Measurements from ENCODE around the gene RDH5. TPM values are rescaled to one million over a fixed set of nuclear protein-coding genes. Genes with fewer than 3 reads are reported as not detected.
A peak's percentile ranks its signal among the peaks of the same experiment; 100 is the strongest.

RDH5 gene
- total RNA-seq, 2 donors from 2014 or later = 5.7 to 12.6 TPM

- no peaks in the 10 kb centered on the region for H3K4me1 ChIP-seq (replicated peaks)
- intact Hi-C loops (cut with DNase I) = loop anchor here (10.0 kb wide), 2 partner anchors 308 to 368 kb away; partner anchors contain the start of genes PA2G4 and RPS26
- peak; percentile 69 for DNase-seq (ENCODE audit: low spot score)
- no peak overlapping the region for H3K4me3 ChIP-seq
- peak; percentile 67 for TF ChIP-seq POLR2AphosphoS5 (IDR thresholded peaks at IDR 0.05)
- no peak for TF ChIP-seq POLR2A (IDR thresholded peaks at IDR 0.05)
- TF ChIP-seq CTCF (IDR thresholded peaks at IDR 0.05) = peak; percentile 49 to 87 (median 66)
- H3K9me3 ChIP-seq = no peaks in the 10 kb centered on the region
- no peak overlapping the region for H3K27ac ChIP-seq
- H3K36me3 ChIP-seq = no peaks in the 10 kb centered on the region
- 26% methylated on average over 6 of the region's 6 CpGs for WGBS
- no peaks in the 10 kb centered on the region for H3K27me3 ChIP-seq (replicated peaks; ENCODE audit: insufficient read depth)
Observed at GRCh38 chr12:55736780-55737580, 16.8 kb downstream of the RDH5 start.

GRCh38 chr12:55737581-55738122 lies 17.5 kb downstream of the RDH5 start:
- Histone ChIP-seq H3K36me3 (no peaks in the 10 kb centered on the region), H3K27me3 (replicated peaks; ENCODE audit: insufficient read depth) (no peaks in the 10 kb centered on the region), H3K4me1 (replicated peaks) (no peaks in the 10 kb centered on the region), H3K27ac (peak overlapping the region; percentile 56 to 61), H3K9me3 (no peaks in the 10 kb centered on the region), H3K4me3 (no peak overlapping the region)
- DNase-seq (ENCODE audit: low spot score) = no peak
- 2% methylated on average over 4 of the region's 4 CpGs for WGBS
- TF ChIP-seq POLR2A (IDR thresholded peaks at IDR 0.05) (no peak), POLR2AphosphoS5 (IDR thresholded peaks at IDR 0.05) (no peak), CTCF (IDR thresholded peaks at IDR 0.05) (no peak)
- intact Hi-C loops (cut with DNase I) = loop anchor here (2.0 to 10.0 kb wide), 3 partner anchors 201 to 367 kb away; partner anchors contain the start of genes PA2G4 and RPS26

GRCh38 chr12:55738123-55739024 lies 18.2 kb downstream of the RDH5 start:
- peak overlapping the region; percentile 56 to 61 for H3K27ac ChIP-seq
- H3K4me3 ChIP-seq = peak overlapping the region; percentile 26 to 41
- no peaks in the 10 kb centered on the region for H3K36me3 ChIP-seq
- no peaks in the 10 kb centered on the region for H3K4me1 ChIP-seq (replicated peaks)
- no peaks in the 10 kb centered on the region for H3K9me3 ChIP-seq
- intact Hi-C loops (cut with DNase I) = loop anchor here (2.0 to 10.0 kb wide), 3 partner anchors 200 to 366 kb away; partner anchors contain the start of genes PA2G4 and RPS26
- peak; percentile 84 for DNase-seq (ENCODE audit: low spot score)
- 2% methylated on average over 14 of the region's 14 CpGs for WGBS
- TF ChIP-seq POLR2AphosphoS5 (IDR thresholded peaks at IDR 0.05) (peak; percentile 62), CTCF (IDR thresholded peaks at IDR 0.05) (peak; percentile 72 to 96 (median 92)), POLR2A (IDR thresholded peaks at IDR 0.05) (no peak)
- H3K27me3 ChIP-seq (replicated peaks; ENCODE audit: insufficient read depth) = no peaks in the 10 kb centered on the region

- 82% methylated on average over 2 of the region's 2 CpGs for WGBS
- Histone ChIP-seq H3K4me1 (replicated peaks) (peaks cover 4% of the 10 kb centered on the region), H3K9me3 (no peaks in the 10 kb centered on the region), H3K27ac (no peak overlapping the region), H3K27me3 (replicated peaks; ENCODE audit: insufficient read depth) (no peaks in the 10 kb centered on the region), H3K4me3 (peak overlapping the region in 1 of 2 donors; percentile 41), H3K36me3 (no peaks in the 10 kb centered on the region)
- DNase-seq (ENCODE audit: low spot score) = no peak
- no peak for TF ChIP-seq POLR2AphosphoS5 (IDR thresholded peaks at IDR 0.05)
- TF ChIP-seq CTCF (IDR thresholded peaks at IDR 0.05) = no peak
- intact Hi-C loops (cut with DNase I) = loop anchor here (2.0 to 10.0 kb wide), 3 partner anchors 200 to 366 kb away; partner anchors contain the start of genes PA2G4 and RPS26
Observed at GRCh38 chr12:55739025-55739378, 18.8 kb downstream of the RDH5 start.
